Liver (tissue), 9 donors: Measurements from ENCODE around the gene TUBB1. TPM values are rescaled to one million over a fixed set of nuclear protein-coding genes. Genes with fewer than 3 reads are reported as not detected.

Source experiments
- DNase-seq: peaks from one replicate; pipeline ENCODE4 v3.0.0-alpha.2; 2017; ENCODE audit warnings: low spot score
- H3K27ac ChIP-seq, 2 donors: one replicate each; pipeline ENCODE4 v1.7.0; 2013; ENCODE audit warnings: inconsistent platforms in 2 of 2, low read length in 2 of 2, control low read depth in 1 of 2, low read depth in 1 of 2, mild to moderate bottlenecking in 1 of 2
- H3K27me3 ChIP-seq, 4 donors: one replicate each; pipeline versions ENCODE4 v1.6.1 to v1.7.0; 2013; ENCODE audit warnings: low read length in 3 of 4, inconsistent platforms in 1 of 4, mild to moderate bottlenecking in 1 of 4, moderate library complexity in 1 of 4; ENCODE audit not compliant: control insufficient read depth in 4 of 4, insufficient read depth in 4 of 4
- H3K36me3 ChIP-seq, 4 donors: one replicate each; pipeline versions ENCODE4 v1.6.1 to v1.7.0; 2013; ENCODE audit warnings: low read length in 3 of 4, mild to moderate bottlenecking in 3 of 4, low read depth in 1 of 4, moderate library complexity in 1 of 4; ENCODE audit not compliant: control insufficient read depth in 4 of 4, insufficient read depth in 3 of 4
- H3K4me1 ChIP-seq, 4 donors: one replicate each; pipeline versions ENCODE4 v1.6.1 to v1.7.0; 2013; ENCODE audit warnings: low read length in 3 of 4, mild to moderate bottlenecking in 3 of 4, moderate library complexity in 1 of 4; ENCODE audit not compliant: control insufficient read depth in 4 of 4, insufficient read depth in 4 of 4
- H3K4me3 ChIP-seq, 3 donors: one replicate each; pipeline versions ENCODE4 v1.6.1 to v1.7.0; 2013; ENCODE audit warnings: low read length in 3 of 3, control low read depth in 1 of 3, low read depth in 1 of 3, mild to moderate bottlenecking in 1 of 3
- H3K9ac ChIP-seq, 2 donors: one replicate each; pipeline ENCODE4 v1.7.0; 2013; ENCODE audit warnings: low read length in 2 of 2, mild to moderate bottlenecking in 2 of 2, moderate library complexity in 2 of 2, control low read depth in 1 of 2, low read depth in 1 of 2
- H3K9me3 ChIP-seq, 4 donors: one replicate each; pipeline versions ENCODE4 v1.6.1 to v1.7.0; 2013; ENCODE audit warnings: low read length in 3 of 4; ENCODE audit not compliant: control insufficient read depth in 4 of 4
- EGR1 ChIP-seq, 2 donors: IDR thresholded peaks; 2 replicates each; pipeline ENCODE4 v1.6.1; 2016 to 2018; ENCODE audit warnings: antibody characterized with exemption in 2 of 2, low read depth in 2 of 2
- FOXA1 ChIP-seq: IDR thresholded peaks from 2 replicates; pipeline ENCODE4 v1.6.1; 2016; ENCODE audit warnings: antibody characterized with exemption
- FOXA2 ChIP-seq: IDR thresholded peaks from 2 replicates; pipeline ENCODE4 v1.6.1; 2016; ENCODE audit warnings: antibody characterized with exemption
- GABPA ChIP-seq, 2 donors: IDR thresholded peaks in 1 of 2; conservative IDR thresholded peaks in 1 of 2; 2 replicates each; pipeline ENCODE4 v1.6.1; 2016; ENCODE audit warnings: antibody characterized with exemption in 2 of 2, mild to moderate bottlenecking in 1 of 2, moderate library complexity in 1 of 2
- HNF4A ChIP-seq, 2 donors: conservative IDR thresholded peaks; 2 replicates each; pipeline ENCODE4 v1.6.1; 2016; ENCODE audit warnings: antibody characterized with exemption in 2 of 2, mild to moderate bottlenecking in 2 of 2
- HNF4G ChIP-seq: IDR thresholded peaks from 2 replicates; pipeline ENCODE4 v1.6.1; 2016; ENCODE audit warnings: antibody characterized with exemption
- JUND ChIP-seq, 2 donors: IDR thresholded peaks; 2 replicates each; pipeline ENCODE4 v1.6.1; 2016; ENCODE audit warnings: antibody characterized with exemption in 2 of 2
- NR2F2 ChIP-seq: IDR thresholded peaks from 2 replicates; pipeline ENCODE4 v1.6.1; 2016; ENCODE audit warnings: antibody characterized with exemption
- RAD21 ChIP-seq, 2 donors: IDR thresholded peaks; 2 replicates each; pipeline ENCODE4 v1.6.1; 2016; ENCODE audit warnings: antibody characterized with exemption in 2 of 2, mild to moderate bottlenecking in 2 of 2
- REST ChIP-seq: IDR thresholded peaks from 2 replicates; pipeline ENCODE4 v1.6.1; 2016; ENCODE audit warnings: antibody characterized with exemption, mild to moderate bottlenecking
- RXRA ChIP-seq, 2 donors: IDR thresholded peaks; 2 replicates each; pipeline ENCODE4 v1.6.1; 2017 to 2018; ENCODE audit warnings: antibody characterized with exemption in 2 of 2, mild to moderate bottlenecking in 1 of 2
- SP1 ChIP-seq: IDR thresholded peaks from 2 replicates; pipeline ENCODE4 v1.6.1; 2018; ENCODE audit warnings: antibody characterized with exemption, mild to moderate bottlenecking
- TAF1 ChIP-seq: conservative IDR thresholded peaks from 2 replicates; pipeline ENCODE4 v1.6.1; 2016; ENCODE audit warnings: antibody characterized with exemption, mild to moderate bottlenecking
- YY1 ChIP-seq: IDR thresholded peaks from 2 replicates; pipeline ENCODE4 v1.6.1; 2016; ENCODE audit warnings: antibody characterized with exemption, mild to moderate bottlenecking
- WGBS: extraction: QIAGEN DNeasy Blood & Tissue Kit; methylation state at CpG from one replicate; pipeline ENCODE4 v1.1.7; 2013; 5-methylcytosine and 5-hydroxymethylcytosine counted together
- polyA plus RNA-seq, 2 donors: library from polyadenylated mRNA; stranded (reverse) in 1 of 2; unstranded in 1 of 2; fragments of 200-250 nt in 1 of 2; fragments of >200 nt in 1 of 2; fragmentation: Nextera tagmentation in 1 of 2; extraction: Ambion mirVana in 1 of 2; gene quantifications; one replicate each; pipeline versions ENCODE4 v1.2.1 to v1.2.3, GENCODE V29; 2013 to 2015
- total RNA-seq, 2 donors: library from RNA; depleted of rRNA; stranded (reverse); fragments of >200 nt; gene quantifications; one replicate each; pipeline ENCODE4 v1.2.3, GENCODE V29; 2014
- TF ChIP-seq, protein P1 (sequence below): IDR thresholded peaks from 2 replicates; pipeline ENCODE4 v1.6.1; 2016; ENCODE audit warnings: antibody characterized with exemption
- TF ChIP-seq, protein P2 (sequence below): IDR thresholded peaks from 2 replicates; pipeline ENCODE4 v1.6.1; 2016; ENCODE audit warnings: antibody characterized with exemption
- TF ChIP-seq, protein P3 (sequence below): IDR thresholded peaks from 2 replicates; pipeline ENCODE4 v1.6.1; 2016; ENCODE audit warnings: antibody characterized with exemption
- TF ChIP-seq, protein P4 (sequence below): fragments of 150-350 bp; IDR thresholded peaks from 2 replicates; pipeline ENCODE4 v1.5.1; 2017; ENCODE audit warnings: improper control_type of control experiment, low read depth, low read length; ENCODE audit not compliant: missing input control
- donor health status: healthy.
- donor health status: healthy.
- donor health status: healthy.
- donor health status: healthy.
- donor health status: healthy.

TUBB1 gene
- total and polyA plus RNA-seq, 4 donors: 0.17 to 59.5 (median 0.24) TPM

GRCh38 chr20:59030911-59031563 lies 11.8 kb downstream of the TUBB1 start (continued):
- TF ChIP-seq YY1: no peak
- TF ChIP-seq JUND (IDR thresholded peaks at IDR 0.05): no peak
- no peak for TF ChIP-seq FOXA1
- TF ChIP-seq, protein P1, sequence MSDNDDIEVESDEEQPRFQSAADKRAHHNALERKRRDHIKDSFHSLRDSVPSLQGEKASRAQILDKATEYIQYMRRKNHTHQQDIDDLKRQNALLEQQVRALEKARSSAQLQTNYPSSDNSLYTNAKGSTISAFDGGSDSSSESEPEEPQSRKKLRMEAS: no peak

- peaks cover 5 to 43% (median 37%) of the 10 kb centered on the region in 4 donors for H3K36me3 ChIP-seq
- no peak for TF ChIP-seq TAF1
- TF ChIP-seq RXRA (IDR thresholded peaks at IDR 0.05): no peak
- peak in 1 of 2 donors; percentile 15 for TF ChIP-seq HNF4A (conservative IDR thresholded peaks at IDR 0.05)
- TF ChIP-seq, protein P1: peak; percentile 21
- TF ChIP-seq FOXA2: no peak
Observed at GRCh38 chr20:59031564-59032022, 12.4 kb downstream of the TUBB1 start.

GRCh38 chr20:59032023-59032712 lies 12.9 kb downstream of the TUBB1 start, which contains the start of gene ATP5F1E:
Gene ATP5F1E (minus strand): TSS chr20:59032335. CDS start chr20:59032251, 84 bp downstream.
- Histone ChIP-seq H3K9ac (peak within 1 kb of the TSS; percentile 62 to 83), H3K9me3 (no peaks in the 10 kb centered on the region), H3K4me3 (peak within 1 kb of the TSS; percentile 67 to 94 (median 79)), H3K36me3 (peaks cover 5 to 46% (median 39%) of the 10 kb centered on the region in 4 donors), H3K27ac (peak within 1 kb of the TSS; percentile 77 to 79), H3K4me1 (peaks cover 3 to 22% (median 17%) of the 10 kb centered on the region in 4 donors), H3K27me3 (no peaks in the 10 kb centered on the region)
- peak; percentile 97 for DNase-seq
- under 1% methylated on average over 86 of the region's 86 CpGs for WGBS
- TF ChIP-seq SP1: no peak
- peak in 1 of 2 donors; percentile 13 for TF ChIP-seq RXRA (IDR thresholded peaks at IDR 0.05)
- TF ChIP-seq RAD21 (IDR thresholded peaks at IDR 0.05): peak in 1 of 2 donors; percentile 26
- TF ChIP-seq FOXA1: no peak
- TF ChIP-seq, protein P2, sequence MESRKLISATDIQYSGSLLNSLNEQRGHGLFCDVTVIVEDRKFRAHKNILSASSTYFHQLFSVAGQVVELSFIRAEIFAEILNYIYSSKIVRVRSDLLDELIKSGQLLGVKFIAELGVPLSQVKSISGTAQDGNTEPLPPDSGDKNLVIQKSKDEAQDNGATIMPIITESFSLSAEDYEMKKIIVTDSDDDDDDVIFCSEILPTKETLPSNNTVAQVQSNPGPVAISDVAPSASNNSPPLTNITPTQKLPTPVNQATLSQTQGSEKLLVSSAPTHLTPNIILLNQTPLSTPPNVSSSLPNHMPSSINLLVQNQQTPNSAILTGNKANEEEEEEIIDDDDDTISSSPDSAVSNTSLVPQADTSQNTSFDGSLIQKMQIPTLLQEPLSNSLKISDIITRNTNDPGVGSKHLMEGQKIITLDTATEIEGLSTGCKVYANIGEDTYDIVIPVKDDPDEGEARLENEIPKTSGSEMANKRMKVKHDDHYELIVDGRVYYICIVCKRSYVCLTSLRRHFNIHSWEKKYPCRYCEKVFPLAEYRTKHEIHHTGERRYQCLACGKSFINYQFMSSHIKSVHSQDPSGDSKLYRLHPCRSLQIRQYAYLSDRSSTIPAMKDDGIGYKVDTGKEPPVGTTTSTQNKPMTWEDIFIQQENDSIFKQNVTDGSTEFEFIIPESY: no peak
- TF ChIP-seq, protein P3, sequence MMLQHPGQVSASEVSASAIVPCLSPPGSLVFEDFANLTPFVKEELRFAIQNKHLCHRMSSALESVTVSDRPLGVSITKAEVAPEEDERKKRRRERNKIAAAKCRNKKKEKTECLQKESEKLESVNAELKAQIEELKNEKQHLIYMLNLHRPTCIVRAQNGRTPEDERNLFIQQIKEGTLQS: no peak
- peak; percentile 93 for TF ChIP-seq YY1
- TF ChIP-seq REST: peak; percentile 61
- no peak for TF ChIP-seq FOXA2
- TF ChIP-seq JUND (IDR thresholded peaks at IDR 0.05): no peak
- TF ChIP-seq TAF1: no peak
- TF ChIP-seq, protein P1: no peak
- no peak for TF ChIP-seq HNF4G
- TF ChIP-seq NR2F2: no peak
- TF ChIP-seq EGR1 (IDR thresholded peaks at IDR 0.05; ENCODE audit: low read depth in 2 of 2): no peak
- TF ChIP-seq GABPA (IDR thresholded peaks at IDR 0.05 in 1 of 2, conservative IDR thresholded peaks at IDR 0.05 in 1 of 2): peak; percentile 9 to 76
- TF ChIP-seq, protein P4, sequence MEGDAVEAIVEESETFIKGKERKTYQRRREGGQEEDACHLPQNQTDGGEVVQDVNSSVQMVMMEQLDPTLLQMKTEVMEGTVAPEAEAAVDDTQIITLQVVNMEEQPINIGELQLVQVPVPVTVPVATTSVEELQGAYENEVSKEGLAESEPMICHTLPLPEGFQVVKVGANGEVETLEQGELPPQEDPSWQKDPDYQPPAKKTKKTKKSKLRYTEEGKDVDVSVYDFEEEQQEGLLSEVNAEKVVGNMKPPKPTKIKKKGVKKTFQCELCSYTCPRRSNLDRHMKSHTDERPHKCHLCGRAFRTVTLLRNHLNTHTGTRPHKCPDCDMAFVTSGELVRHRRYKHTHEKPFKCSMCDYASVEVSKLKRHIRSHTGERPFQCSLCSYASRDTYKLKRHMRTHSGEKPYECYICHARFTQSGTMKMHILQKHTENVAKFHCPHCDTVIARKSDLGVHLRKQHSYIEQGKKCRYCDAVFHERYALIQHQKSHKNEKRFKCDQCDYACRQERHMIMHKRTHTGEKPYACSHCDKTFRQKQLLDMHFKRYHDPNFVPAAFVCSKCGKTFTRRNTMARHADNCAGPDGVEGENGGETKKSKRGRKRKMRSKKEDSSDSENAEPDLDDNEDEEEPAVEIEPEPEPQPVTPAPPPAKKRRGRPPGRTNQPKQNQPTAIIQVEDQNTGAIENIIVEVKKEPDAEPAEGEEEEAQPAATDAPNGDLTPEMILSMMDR: no peak
- TF ChIP-seq HNF4A (conservative IDR thresholded peaks at IDR 0.05): no peak

More at GRCh38 chr20:59031564-59032022, 12.4 kb downstream of the TUBB1 start:
- Histone ChIP-seq H3K27me3 (no peaks in the 10 kb centered on the region), H3K4me1 (peaks cover 3 to 27% (median 17%) of the 10 kb centered on the region in 4 donors), H3K9me3 (no peaks in the 10 kb centered on the region), H3K27ac (peak overlapping the region; percentile 77 to 79), H3K4me3 (peak overlapping the region; percentile 67 to 94 (median 79)), H3K9ac (peak overlapping the region; percentile 62 to 83)
- DNase-seq: no peak
- WGBS: 13% methylated on average over 13 of the region's 13 CpGs
